Measurements from ENCODE around the gene SMG6.

Gene SMG6

GRCh38 chr17:2122641-2123302, 180.8 kb downstream of the SMG6 start:
- no peak for TF ChIP-seq CTCF (IDR thresholded peaks at IDR 0.05; ENCODE audit: extremely low read depth, missing control alignments)
- peak; percentile 58 for DNase-seq (ENCODE audit: low spot score)

GRCh38 chr17:2120586-2121335, 182.8 kb downstream of the SMG6 start:
- DNase-seq (ENCODE audit: low spot score) = no peak
- TF ChIP-seq CTCF (IDR thresholded peaks at IDR 0.05; ENCODE audit: extremely low read depth, missing control alignments) = no peak

DNA sequence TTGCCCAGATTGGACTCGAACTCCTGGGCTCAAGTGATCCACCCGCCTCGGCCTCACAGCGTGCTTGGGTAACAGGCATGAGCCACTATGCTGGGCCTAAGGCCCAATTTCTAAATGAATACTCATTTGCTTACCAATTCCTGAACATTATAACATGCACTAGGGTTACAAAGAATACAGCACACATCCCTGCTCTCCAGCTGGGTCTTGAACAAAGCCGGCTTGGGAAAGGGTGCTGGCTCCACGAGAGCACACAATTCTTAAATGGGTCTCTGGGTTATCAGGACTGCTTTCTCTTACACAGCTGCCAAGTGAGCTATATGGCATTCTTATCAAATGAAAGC, 190.3 kb downstream of the SMG6 start:
- no peak for TF ChIP-seq CTCF (IDR thresholded peaks at IDR 0.05; ENCODE audit: extremely low read depth, missing control alignments)
- DNase-seq (ENCODE audit: low spot score) = no peak

DNA sequence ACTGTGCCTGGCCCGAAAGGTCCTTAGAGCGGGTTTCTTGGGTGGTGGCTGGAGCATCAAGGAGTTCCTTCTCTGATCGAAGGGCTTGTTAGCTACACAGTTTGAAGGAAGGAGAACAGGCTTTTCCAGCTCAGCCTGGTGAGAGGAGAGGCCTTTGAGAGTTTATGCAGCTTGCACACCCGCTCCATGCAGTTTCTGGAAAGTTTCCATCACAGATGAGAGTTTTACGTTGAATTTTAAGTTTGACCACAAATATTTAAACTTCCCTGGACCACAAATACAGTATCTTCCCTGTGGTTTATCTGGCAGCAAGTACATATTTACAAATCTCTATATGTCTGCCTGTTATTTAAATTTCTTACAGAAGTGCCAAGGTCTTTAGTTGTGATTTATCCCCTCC, 191.9 kb downstream of the SMG6 start:
- no peak for DNase-seq (ENCODE audit: low spot score)
- no peak for TF ChIP-seq CTCF (IDR thresholded peaks at IDR 0.05; ENCODE audit: extremely low read depth, missing control alignments)

- no peak for DNase-seq (ENCODE audit: low spot score)
- TF ChIP-seq CTCF (IDR thresholded peaks at IDR 0.05; ENCODE audit: extremely low read depth, missing control alignments) = no peak
These were observed 193.1 kb downstream of the SMG6 start for GRCh38 chr17:2110436-2110835.

GRCh38 chr17:2108170-2108569, 195.4 kb downstream of the SMG6 start:
- no peak for TF ChIP-seq CTCF (IDR thresholded peaks at IDR 0.05; ENCODE audit: extremely low read depth, missing control alignments)
- DNase-seq (ENCODE audit: low spot score) = no peak

GRCh38 chr17:2107506-2107905, 196.1 kb downstream of the SMG6 start:
- TF ChIP-seq CTCF (IDR thresholded peaks at IDR 0.05; ENCODE audit: extremely low read depth, missing control alignments) = no peak
- DNase-seq (ENCODE audit: low spot score) = no peak

Data from GM20000 (cell line).